Thyroid gland (tissue), 4 donors: ENCODE data around the gene TBC1D2. TPM values are rescaled to one million over a fixed set of nuclear protein-coding genes. Genes with fewer than 3 reads are reported as not detected.

Experiments used
- DNase-seq, 2 donors: peaks; one replicate each; pipeline ENCODE4 v3.0.0-alpha.2; 2019
- H3K27ac ChIP-seq, 3 donors: fragments of 200-600 bp; sonication (generic); 1 replicate in 2 of 3; 2 replicates in 1 of 3; pipeline ENCODE4 v1.5.1; 2016 to 2019; ENCODE audit warnings: mild to moderate bottlenecking in 1 of 3, moderate library complexity in 1 of 3
- H3K27me3 ChIP-seq: fragments of 200-600 bp; sonication (generic); one replicate; pipeline ENCODE4 v1.5.1; 2019
- H3K36me3 ChIP-seq, 2 donors: fragments of 200-600 bp; sonication (generic); one replicate each; pipeline ENCODE4 v1.5.1; 2016 to 2019
- H3K4me1 ChIP-seq, 2 donors: fragments of 200-600 bp; sonication (generic); one replicate each; pipeline ENCODE4 v1.5.1; 2017 to 2019
- H3K4me3 ChIP-seq, 3 donors: fragments of 200-600 bp; sonication (generic); replicated peaks in 1 of 3; 1 replicate in 2 of 3; 2 replicates in 1 of 3; pipeline ENCODE4 v1.5.1; 2016; ENCODE audit warnings: mild to moderate bottlenecking in 1 of 3
- H3K9me3 ChIP-seq: fragments of 200-600 bp; sonication (generic); one replicate; pipeline ENCODE4 v1.5.1; 2017
- CTCF ChIP-seq, 6 experiments: fragments of 200-600 bp in 3 of 6; fragments of 450-650 bp in 3 of 6; sonication (generic) in 3 of 6; IDR thresholded peaks; one replicate each; pipeline ENCODE4 v1.5.1; 2016 to 2019; ENCODE audit warnings: antibody characterized with exemption in 6 of 6, mild to moderate bottlenecking in 2 of 6, inconsistent platforms in 1 of 6, moderate library complexity in 1 of 6
- POLR2A ChIP-seq, 2 donors: fragments of 450-650 bp; IDR thresholded peaks; one replicate each; pipeline ENCODE4 v1.6.1; 2017; ENCODE audit warnings: antibody characterized with exemption in 2 of 2, mild to moderate bottlenecking in 2 of 2, moderate library complexity in 1 of 2
- WGBS, 2 donors: methylation state at CpG; one replicate each; pipeline ENCODE4 v1.1.5; 2017; 5-methylcytosine and 5-hydroxymethylcytosine counted together
- intact Hi-C: fragments of 100-400 bp; cut with DNase I; formaldehyde crosslinking; loops from one replicate; pipeline ENCODE4 v1.15.1; 2023
- total RNA-seq, 4 donors: library from RNA; depleted of rRNA; stranded (reverse); fragments of >200 nt; gene quantifications; one replicate each; pipeline ENCODE4 v1.2.3, GENCODE V29; 2016

Gene TBC1D2
- total RNA-seq, 4 donors from 2014 or later, result 12.9 to 20.9 (median 18.3) TPM

GRCh38 chr9:98263482-98264357 is 8.3 kb upstream of the TBC1D2 start:
- Histone ChIP-seq H3K9me3 (no peaks in the 10 kb centered on the region), H3K4me3 (no peak overlapping the region), H3K36me3 (no peaks in the 10 kb centered on the region), H3K27ac (no peak overlapping the region), H3K27me3 (no peaks in the 10 kb centered on the region), H3K4me1 (no peaks in the 10 kb centered on the region)
- peak; percentile 85 to 88 for DNase-seq
- WGBS, 2 donors, result 36 to 37% methylated on average over 8 of the region's 8 CpGs
- TF ChIP-seq POLR2A (IDR thresholded peaks at IDR 0.05) (no peak), CTCF (IDR thresholded peaks at IDR 0.05) (peak; percentile 78 to 96 (median 92))
- intact Hi-C loops, result loop anchor here (2.0 to 5.0 kb wide), 2 partner anchors 57 to 191 kb away; no protein-coding TSS in a partner anchor

GRCh38 chr9:98263080-98263479 is 7.6 kb upstream of the TBC1D2 start:
- no peak overlapping the region for H3K4me3 ChIP-seq
- TF ChIP-seq POLR2A (IDR thresholded peaks at IDR 0.05) (no peak), CTCF (IDR thresholded peaks at IDR 0.05) (no peak)
- H3K27me3 ChIP-seq, result no peaks in the 10 kb centered on the region
- intact Hi-C loops, result loop anchor here (2.0 to 5.0 kb wide), 2 partner anchors 56 to 191 kb away; no protein-coding TSS in a partner anchor
- H3K4me1 ChIP-seq, result no peaks in the 10 kb centered on the region
- H3K9me3 ChIP-seq, result no peaks in the 10 kb centered on the region
- no peaks in the 10 kb centered on the region for H3K36me3 ChIP-seq
- 83 to 93% methylated on average over 1 of the region's 1 CpG for WGBS, 2 donors
- DNase-seq, result no peak
- H3K27ac ChIP-seq, result no peak overlapping the region

GRCh38 chr9:98262056-98262455 is 6.6 kb upstream of the TBC1D2 start:
- Histone ChIP-seq H3K27ac (no peak overlapping the region), H3K9me3 (no peaks in the 10 kb centered on the region), H3K4me3 (no peak overlapping the region), H3K4me1 (no peaks in the 10 kb centered on the region), H3K36me3 (no peaks in the 10 kb centered on the region), H3K27me3 (no peaks in the 10 kb centered on the region)
- no peak for DNase-seq
- 90 to 96% methylated on average over 3 of the region's 3 CpGs for WGBS, 2 donors
- TF ChIP-seq POLR2A (IDR thresholded peaks at IDR 0.05) (no peak), CTCF (IDR thresholded peaks at IDR 0.05) (no peak)
- intact Hi-C loops, result loop anchor here (2.0 to 5.0 kb wide), 2 partner anchors 55 to 190 kb away; no protein-coding TSS in a partner anchor

- Histone ChIP-seq H3K27me3 (no peaks in the 10 kb centered on the region), H3K4me3 (no peak overlapping the region), H3K27ac (no peak overlapping the region), H3K9me3 (no peaks in the 10 kb centered on the region), H3K36me3 (no peaks in the 10 kb centered on the region), H3K4me1 (peaks cover 6 to 7% of the 10 kb centered on the region in 2 donors)
- no peak for DNase-seq
- 78 to 84% methylated on average over 5 of the region's 5 CpGs for WGBS, 2 donors
- TF ChIP-seq CTCF (IDR thresholded peaks at IDR 0.05) (no peak), POLR2A (IDR thresholded peaks at IDR 0.05) (no peak)
- intact Hi-C loops, result loop anchor here (5.0 kb wide), 1 partner anchor 188 kb away; no protein-coding TSS in a partner anchor
Observed at GRCh38 chr9:98260635-98261034, 5.2 kb upstream of the TBC1D2 start.

- intact Hi-C loops, result loop anchor here (5.0 kb wide), 1 partner anchor 187 kb away; no protein-coding TSS in a partner anchor
- DNase-seq, result no peak
Observed at GRCh38 chr9:98259791-98260190, 4.3 kb upstream of the TBC1D2 start.

More at GRCh38 chr9:98259791-98260190, 4.3 kb upstream of the TBC1D2 start:
- no peak overlapping the region for H3K4me3 ChIP-seq
- no peaks in the 10 kb centered on the region for H3K9me3 ChIP-seq
- no peak overlapping the region for H3K27ac ChIP-seq
- 73 to 76% methylated on average over 3 of the region's 3 CpGs for WGBS, 2 donors
- H3K36me3 ChIP-seq, result no peaks in the 10 kb centered on the region
- H3K4me1 ChIP-seq, result peaks cover 7 to 8% of the 10 kb centered on the region in 2 donors
- TF ChIP-seq CTCF (IDR thresholded peaks at IDR 0.05) (no peak), POLR2A (IDR thresholded peaks at IDR 0.05) (no peak)
- no peaks in the 10 kb centered on the region for H3K27me3 ChIP-seq
